Measurements from ENCODE around the gene SLC25A43.
A peak's percentile ranks its signal among the peaks of the same experiment; 100 is the strongest.

SLC25A43 gene

DNA sequence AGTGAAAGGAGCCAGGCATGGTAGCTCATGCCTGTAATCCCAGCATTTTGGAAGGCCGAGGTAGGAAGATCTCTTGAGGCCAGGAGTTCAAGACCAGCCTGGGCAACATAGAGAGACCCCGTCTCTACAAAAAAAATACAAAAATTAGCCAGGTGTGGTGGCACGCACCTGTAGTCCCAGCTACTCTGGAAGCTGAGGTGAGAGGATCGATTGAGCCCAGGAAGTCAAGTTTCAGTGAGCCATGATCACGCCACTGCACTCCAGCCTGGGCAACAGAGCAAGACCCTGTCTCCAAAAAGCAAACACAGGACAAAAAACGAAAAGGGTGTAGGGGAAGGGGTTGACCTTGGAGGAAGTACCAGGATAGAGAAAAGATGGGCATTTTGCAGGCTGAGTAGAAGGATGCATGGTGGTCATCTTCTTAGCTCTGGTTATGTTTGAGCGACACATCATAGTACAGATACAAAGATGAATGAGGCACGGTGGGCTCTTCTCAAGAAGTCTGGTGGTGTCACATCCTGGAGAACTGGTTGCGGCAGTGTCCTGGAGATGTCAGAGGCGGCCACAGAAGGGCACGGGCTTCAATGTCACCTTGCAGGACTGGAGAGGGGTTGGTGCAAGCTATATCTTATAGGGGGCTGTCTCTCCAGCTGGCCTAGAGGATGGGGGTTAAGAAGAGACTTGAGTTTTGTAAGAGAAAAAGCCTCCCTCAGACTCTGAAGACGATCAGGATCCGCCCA is 101.1 kb downstream of the SLC25A43 start:
- no peak for DNase-seq (ENCODE audit: low spot score)

DNA sequence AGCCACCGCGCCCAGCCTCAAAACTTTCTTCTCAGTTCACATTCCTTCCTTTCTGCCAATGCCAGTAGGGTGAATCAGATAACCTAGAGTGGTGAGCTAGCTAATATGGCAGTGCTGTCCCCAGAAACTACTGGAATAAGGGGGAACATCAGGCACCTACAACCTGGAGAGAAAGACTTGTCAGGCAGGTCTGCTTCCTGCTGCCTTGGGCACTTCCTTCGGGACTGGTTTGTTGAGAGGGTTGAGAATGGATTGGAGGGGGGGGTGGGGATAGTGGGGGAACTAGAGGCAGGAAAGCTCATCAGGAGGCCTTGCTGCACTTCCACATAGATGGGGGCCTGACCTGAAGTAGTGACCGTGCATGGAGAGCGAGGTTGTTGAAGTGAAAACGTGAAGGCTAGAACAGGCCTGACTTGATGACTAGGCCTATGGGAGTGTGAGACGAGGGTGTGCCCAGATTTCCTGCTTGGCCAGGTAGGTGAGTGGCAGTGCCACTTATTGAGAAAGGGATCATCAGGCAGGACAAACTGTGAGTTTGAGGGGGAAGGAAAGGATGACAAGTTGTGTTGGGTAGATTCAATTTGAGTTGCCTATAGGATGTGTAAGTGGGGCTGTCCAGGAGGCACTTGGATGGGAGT is 102.5 kb downstream of the SLC25A43 start:
- DNase-seq (ENCODE audit: low spot score): no peak

DNA sequence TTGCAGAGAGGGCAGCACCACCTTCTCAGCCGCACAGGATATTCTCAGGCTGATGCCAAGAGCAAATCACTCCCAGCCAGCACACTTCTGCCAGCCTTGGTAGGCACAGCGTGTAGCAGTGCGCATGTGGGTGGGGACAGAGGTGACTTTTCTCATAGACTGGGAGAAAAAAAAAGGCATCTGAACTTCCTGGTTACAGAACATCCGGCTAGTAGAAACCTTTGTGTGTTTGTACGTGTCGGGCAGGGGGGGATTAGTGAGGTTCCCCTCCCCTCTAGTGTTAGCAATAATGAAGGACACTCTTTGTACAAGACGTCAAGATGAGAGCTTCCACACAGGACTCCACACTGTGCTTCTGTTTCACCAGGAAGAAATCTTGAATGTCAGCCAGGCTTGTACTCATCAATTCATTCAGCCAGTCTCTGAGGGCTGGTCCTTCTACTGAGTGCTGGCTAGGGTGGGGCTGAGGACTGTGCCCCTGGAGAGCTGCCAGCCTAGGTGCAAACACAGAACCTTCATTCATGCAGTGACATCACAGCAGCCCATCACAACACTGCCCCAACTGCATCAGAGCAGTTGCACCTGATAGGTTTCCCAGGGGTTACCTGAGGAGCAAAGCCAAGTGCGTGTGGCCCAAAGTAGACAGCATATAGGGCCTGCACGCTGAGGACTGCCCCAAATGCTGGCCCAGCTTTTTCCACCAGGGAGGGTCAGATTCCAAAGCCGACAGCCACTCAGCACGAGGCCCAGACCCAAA is 103.8 kb downstream of the SLC25A43 start:
- peak; percentile 69 for DNase-seq (ENCODE audit: low spot score)

DNA sequence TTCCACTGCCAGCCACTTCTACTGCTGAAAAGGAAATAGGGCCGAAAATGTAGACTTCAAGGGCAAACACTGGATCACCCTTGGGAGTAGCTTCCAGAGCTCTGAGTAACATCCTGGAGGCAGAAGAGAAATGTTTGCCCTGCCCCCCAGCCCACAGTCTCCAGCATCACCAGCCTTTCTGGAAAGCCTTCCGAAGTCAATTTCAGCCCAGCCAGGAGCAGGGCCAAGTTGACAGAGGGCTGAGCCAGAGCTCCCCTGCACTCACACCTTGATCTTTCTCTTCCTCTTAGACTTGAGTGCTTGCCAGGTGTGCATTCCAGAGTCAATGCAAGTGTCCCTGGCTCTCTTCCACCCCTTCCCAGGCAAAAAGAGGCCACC is 104.3 kb downstream of the SLC25A43 start:
- peak; percentile 60 for DNase-seq (ENCODE audit: low spot score)

Measured in LoVo (cell line).